Astrocyte of the spinal cord (primary cell): Measurements from ENCODE around the gene SLCO2A1.

Experiments
- DNase-seq: peaks from one replicate; pipeline ENCODE4 v3.0.0; 2011; ENCODE audit warnings: low read depth, low spot score
- H3K4me3 ChIP-seq: 2 replicates; pipeline ENCODE4 v1.5.1; 2011; ENCODE audit warnings: low read depth, mild to moderate bottlenecking, low read length, moderate library complexity
- in situ Hi-C: cut with HindIII; loops from 2 replicates; pipeline ENCODE4 v1.10.0; 2017; ENCODE audit warnings: low sequenced_read_pairs
- TF ChIP-seq, protein P1 (sequence below): IDR thresholded peaks from 2 replicates; pipeline ENCODE4 v1.5.1; 2012; ENCODE audit warnings: low read depth, mild to moderate bottlenecking, low read length, inconsistent platforms

SLCO2A1 gene

DNA sequence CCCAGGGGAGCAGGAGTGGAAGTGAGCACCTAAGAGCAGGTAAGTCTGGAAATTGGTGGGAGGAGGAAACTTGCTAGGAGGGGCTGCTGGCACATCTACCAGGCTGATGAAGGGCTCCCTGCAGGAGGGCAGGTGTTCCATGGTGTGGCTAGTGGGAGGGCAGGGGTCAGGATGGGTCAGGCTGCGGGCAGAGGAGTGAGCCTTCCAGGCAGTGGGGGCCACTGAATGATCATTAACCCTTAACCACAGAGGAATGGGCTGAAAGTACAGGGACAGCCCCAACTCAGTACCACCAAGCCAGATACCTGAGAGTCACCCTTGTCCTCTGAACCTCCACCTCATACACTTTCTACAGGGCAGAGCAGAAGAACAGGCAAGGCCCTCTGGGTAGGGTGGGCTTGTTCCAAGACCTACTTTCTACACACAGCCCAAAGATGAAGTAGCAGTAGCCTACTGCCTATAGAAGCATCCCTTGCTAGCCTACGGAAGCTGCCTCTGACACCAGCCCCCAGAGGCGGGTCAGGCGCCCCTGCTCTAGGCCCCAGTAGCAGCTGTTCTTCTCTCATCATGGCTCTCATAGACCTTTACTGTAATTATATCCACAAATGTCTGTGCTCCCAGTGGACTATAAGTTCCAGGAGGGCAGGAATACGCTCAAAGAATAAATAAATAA lies 138.6 kb downstream of the SLCO2A1 start:
- no peak for DNase-seq
- in situ Hi-C loops, result no loop called here
- no peak overlapping the region for H3K4me3 ChIP-seq
- TF ChIP-seq, protein P1, sequence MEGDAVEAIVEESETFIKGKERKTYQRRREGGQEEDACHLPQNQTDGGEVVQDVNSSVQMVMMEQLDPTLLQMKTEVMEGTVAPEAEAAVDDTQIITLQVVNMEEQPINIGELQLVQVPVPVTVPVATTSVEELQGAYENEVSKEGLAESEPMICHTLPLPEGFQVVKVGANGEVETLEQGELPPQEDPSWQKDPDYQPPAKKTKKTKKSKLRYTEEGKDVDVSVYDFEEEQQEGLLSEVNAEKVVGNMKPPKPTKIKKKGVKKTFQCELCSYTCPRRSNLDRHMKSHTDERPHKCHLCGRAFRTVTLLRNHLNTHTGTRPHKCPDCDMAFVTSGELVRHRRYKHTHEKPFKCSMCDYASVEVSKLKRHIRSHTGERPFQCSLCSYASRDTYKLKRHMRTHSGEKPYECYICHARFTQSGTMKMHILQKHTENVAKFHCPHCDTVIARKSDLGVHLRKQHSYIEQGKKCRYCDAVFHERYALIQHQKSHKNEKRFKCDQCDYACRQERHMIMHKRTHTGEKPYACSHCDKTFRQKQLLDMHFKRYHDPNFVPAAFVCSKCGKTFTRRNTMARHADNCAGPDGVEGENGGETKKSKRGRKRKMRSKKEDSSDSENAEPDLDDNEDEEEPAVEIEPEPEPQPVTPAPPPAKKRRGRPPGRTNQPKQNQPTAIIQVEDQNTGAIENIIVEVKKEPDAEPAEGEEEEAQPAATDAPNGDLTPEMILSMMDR, result no peak

DNA sequence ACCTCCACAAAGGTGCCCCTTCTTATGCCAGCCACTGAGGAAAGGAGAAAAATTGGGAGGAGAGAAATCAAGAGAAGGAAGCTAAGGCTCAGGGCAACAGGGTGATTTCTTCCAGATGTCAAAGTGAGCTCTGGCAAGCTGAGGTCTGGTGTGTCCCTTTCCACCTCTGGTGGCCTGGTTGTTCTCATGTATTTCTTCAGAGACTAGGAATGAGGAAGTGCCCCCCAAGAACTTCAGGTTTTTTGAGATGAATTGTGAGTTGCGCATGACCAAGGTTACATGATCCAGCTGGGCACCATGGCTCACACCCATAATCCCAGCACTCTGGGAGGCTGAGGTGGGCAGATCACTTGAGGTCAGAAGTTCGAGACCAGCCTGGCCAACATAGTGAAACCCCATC lies 139.7 kb downstream of the SLCO2A1 start:
- H3K4me3 ChIP-seq, result no peak overlapping the region
- in situ Hi-C loops, result no loop called here
- DNase-seq, result no peak
- TF ChIP-seq, protein P1, result no peak

DNA sequence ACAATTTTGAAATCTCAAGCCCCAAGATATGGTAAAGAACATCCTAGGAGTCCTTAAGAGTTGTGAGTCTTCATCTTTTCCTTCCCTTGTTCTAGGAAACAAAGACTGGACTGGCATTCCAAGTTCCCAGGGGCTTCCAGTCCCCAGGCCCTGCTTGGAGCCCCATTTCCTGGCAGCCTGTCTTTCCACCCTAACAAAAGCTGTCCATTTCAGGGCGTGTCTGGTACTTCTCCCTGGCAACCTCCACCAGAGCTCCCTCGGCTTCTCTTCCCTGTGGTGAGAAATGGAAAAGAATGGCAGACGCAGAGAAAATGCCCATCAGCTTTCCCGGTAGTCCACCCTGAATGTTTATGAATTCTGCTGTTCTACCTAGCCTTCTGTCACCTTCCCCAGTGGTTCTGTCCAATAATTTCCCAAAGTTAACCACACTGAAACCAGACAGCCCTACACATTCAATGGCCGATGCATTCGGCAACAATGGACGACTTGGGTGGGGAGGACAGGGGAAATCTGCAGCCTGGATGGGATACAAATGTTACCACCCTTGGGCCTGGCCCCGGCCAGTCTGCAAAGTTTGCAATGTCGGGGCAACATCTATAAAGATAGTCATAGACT lies 140.9 kb downstream of the SLCO2A1 start:
- TF ChIP-seq, protein P1, result no peak
- no peak for DNase-seq
- H3K4me3 ChIP-seq, result no peak overlapping the region
- in situ Hi-C loops, result no loop called here

DNA sequence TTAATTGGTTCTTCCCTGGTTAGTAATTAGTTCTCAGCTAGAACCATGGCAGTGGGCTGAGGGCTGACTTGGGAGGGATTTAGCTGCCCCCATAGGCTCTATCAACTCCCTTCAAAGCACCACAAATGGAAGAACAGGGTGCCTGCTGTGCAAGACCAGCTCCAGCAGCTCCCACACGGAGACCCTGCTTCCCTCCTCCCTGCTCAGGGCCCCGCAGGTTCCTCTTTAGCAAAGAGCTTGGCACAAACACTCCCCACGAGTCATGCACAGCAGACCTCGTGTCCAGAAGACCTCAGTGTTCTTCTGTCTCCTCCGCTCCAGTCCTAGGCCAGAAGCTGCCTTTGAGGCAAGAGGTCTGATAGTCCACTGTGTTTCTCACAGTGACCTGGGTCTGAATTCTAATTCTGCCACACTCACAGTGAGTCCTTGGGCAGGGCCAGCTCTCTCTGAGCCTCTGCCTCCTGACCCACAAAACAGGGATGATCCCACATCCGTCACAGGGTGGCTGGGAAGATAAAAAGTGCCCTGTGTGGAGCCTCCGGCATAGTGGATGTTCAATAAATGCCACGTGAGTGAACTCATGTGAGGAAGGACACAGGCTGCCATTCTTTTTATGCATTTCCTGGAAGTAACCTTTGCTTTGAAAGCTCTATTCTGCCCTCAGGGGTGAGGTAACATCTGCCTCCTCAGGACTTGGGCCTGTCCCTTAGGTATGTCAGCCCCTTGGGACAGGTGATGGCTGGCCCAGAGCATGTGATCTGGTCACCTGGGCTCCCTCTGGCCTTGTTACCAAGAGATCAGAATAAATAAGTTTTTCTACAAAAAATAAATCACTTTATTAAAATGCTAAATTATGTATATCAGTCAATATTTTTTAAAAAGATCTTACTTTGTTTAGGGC lies 141.7 kb downstream of the SLCO2A1 start:
- in situ Hi-C loops, result no loop called here
- no peak overlapping the region for H3K4me3 ChIP-seq
- DNase-seq, result no peak
- TF ChIP-seq, protein P1, result no peak

DNA sequence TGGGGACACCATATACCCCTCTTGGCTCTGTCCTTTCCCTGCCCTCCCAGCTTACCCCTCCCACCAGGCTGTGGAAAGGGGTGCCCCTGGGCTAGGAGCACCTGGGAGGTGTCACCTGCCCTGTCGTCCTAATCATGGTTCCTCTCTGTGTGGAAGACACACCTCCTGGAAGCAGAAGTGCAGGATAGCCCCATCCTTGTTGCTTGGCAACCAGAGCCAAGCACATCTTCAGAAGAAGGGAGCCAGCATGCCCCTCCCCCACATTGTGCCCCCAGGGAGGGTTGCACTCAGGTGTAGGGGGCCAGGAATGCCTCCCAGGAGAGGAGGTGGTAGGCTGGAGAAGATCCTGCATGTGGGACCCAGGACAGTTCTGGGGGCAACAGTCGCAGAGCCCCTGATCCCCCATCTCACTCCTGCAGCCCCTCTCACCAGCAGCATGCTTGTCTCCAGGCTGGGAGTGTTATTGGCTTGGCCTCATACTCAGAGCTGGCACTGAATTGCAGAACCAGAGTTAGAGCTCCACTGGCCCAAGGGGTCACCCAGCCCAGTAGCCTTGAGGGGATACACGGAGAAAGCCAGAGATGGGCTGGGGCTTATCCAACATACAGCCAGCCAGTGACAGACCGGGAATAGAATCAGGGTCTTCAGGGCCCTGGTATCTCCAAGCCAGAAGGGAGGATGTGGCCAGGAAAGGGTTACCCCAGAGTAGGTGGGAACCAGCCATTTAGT lies 142.5 kb downstream of the SLCO2A1 start:
- DNase-seq, result no peak
- TF ChIP-seq, protein P1, result no peak
- no peak overlapping the region for H3K4me3 ChIP-seq
- in situ Hi-C loops, result no loop called here
